ENCODE results near the gene OR9A4. TPM values are rescaled to one million over a fixed set of nuclear protein-coding genes. Genes with fewer than 3 reads are reported as not detected.
"Not testable (repeated sequence)": the region's sequence is repeated elsewhere in the genome, so short reads cannot be mapped to it uniquely, and the experiment has no call there.

Gene OR9A4
- total and polyA plus RNA-seq, 10 of the 15 experiments (the other 5 are each of a cell fraction or from before 2014, with no cell fraction given) = not detected

DNA sequence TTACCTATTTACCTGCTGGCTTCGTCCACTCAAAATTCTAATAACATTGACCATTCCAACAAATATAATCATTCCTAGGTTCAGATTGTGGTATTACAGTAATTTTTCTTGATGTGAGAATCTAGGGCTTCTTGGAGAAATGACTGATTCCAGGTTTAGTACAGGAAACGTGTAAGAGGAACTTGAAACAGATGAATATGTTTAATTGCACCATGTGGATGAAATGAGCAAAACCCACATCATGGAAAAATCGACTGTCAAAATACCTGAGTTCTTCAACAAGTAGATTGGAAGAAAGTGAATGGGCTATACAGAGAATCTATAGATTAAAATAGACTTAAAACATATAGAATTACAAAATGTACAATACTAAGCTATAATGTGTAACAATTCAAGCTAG, 24.9 kb upstream of the OR9A4 start:
- DNase-seq (ENCODE audit: low read depth, low spot score) (no peak), FAIRE-seq (no peak), ATAC-seq (no peak)
- no peak for TF ChIP-seq ZZZ3 (IDR thresholded peaks at IDR 0.05; ENCODE audit: control insufficient read depth, insufficient read length, low read depth)
- Histone ChIP-seq H4K20me1 (ENCODE audit: control insufficient read depth, insufficient read depth) (no peaks in the 10 kb centered on the region), H3K4me1 (ENCODE audit: control insufficient read depth, insufficient read depth, low read length) (no peaks in the 10 kb centered on the region), H3K27ac (ENCODE audit: control insufficient read depth, insufficient read depth) (no peak overlapping the region), H3K79me2 (ENCODE audit: control insufficient read depth, insufficient read depth, low read length) (no peaks in the 10 kb centered on the region), H3K9me3 (replicated peaks; ENCODE audit: control insufficient read depth, insufficient read depth, low read length) (no peaks in the 10 kb centered on the region), H3K27me3 (replicated peaks in 1 of 2; ENCODE audit: control insufficient read depth in 2 of 2, insufficient read depth in 2 of 2, low read length in 1 of 2) (no peaks in the 10 kb centered on the region), H3K9ac (ENCODE audit: control insufficient read depth, insufficient read depth, low read length) (no peak overlapping the region), H3K4me2 (ENCODE audit: control insufficient read depth, insufficient read depth) (no peak overlapping the region), H3K4me3 (no peak overlapping the region), H2AFZ (ENCODE audit: control insufficient read depth, low read depth, low read length) (no peak overlapping the region), H3K36me3 (ENCODE audit: control insufficient read depth in 2 of 2, insufficient read depth in 2 of 2, low read length in 1 of 2) (no peaks in the 10 kb centered on the region)
- POLR2A ChIA-PET = interaction anchor here (0.7 kb wide), 1 partner anchor 504 kb away, joined by 3 read pairs; no protein-coding TSS in a partner anchor
- RAD21 ChIA-PET (ENCODE audit: unreplicated experiment) = no interaction called here
- CTCF ChIA-PET = no interaction called here
- in situ Hi-C loops (cut with MboI) (no loop called here), intact Hi-C loops (cut with micrococcal nuclease; ENCODE audit: unreplicated experiment) (no loop called here)
- SMC1A ChIA-PET (ENCODE audit: uncharacterized antibody, unreplicated experiment) = no interaction called here
- WGBS (ENCODE audit: insufficient coverage, insufficient replicate concordance, low lambda C conversion rate, missing lambda C conversion rate) = 1% methylated on average over 3 of the region's 3 CpGs
- no TSS peak for BruUV-seq (replicated peaks)

DNA sequence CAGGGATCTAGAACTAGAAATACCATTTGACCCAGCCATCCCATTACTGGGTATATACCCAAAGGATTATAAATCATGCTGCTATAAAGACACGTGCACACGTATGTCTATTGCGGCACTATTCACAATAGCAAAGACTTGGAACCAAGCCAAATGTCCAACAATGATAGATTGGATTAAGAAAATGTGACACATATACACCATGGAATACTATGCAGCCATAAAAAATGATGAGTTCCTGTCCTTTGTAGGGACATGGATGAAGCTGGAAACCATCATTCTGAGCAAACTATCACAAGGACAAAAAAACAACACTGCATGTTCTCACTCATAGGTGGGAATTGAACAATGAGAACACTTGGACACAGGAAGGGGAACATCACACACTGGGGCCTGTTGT, 16.8 kb upstream of the OR9A4 start:
- H3K4me1 ChIP-seq (ENCODE audit: control insufficient read depth, insufficient read depth, low read length); H3K27me3 ChIP-seq (replicated peaks in 1 of 2; ENCODE audit: control insufficient read depth in 2 of 2, insufficient read depth in 2 of 2, low read length in 1 of 2); RAD21 ChIA-PET (ENCODE audit: unreplicated experiment); in situ Hi-C loops (cut with MboI); H3K27ac ChIP-seq (ENCODE audit: control insufficient read depth, insufficient read depth); ATAC-seq; H3K9me3 ChIP-seq (replicated peaks; ENCODE audit: control insufficient read depth, insufficient read depth, low read length); BruUV-seq (replicated peaks); H4K20me1 ChIP-seq (ENCODE audit: control insufficient read depth, insufficient read depth); H3K36me3 ChIP-seq (ENCODE audit: control insufficient read depth in 2 of 2, insufficient read depth in 2 of 2, low read length in 1 of 2); H2AFZ ChIP-seq (ENCODE audit: control insufficient read depth, low read depth, low read length); FAIRE-seq; POLR2A ChIA-PET; H3K4me3 ChIP-seq; DNase-seq (ENCODE audit: low read depth, low spot score); H3K79me2 ChIP-seq (ENCODE audit: control insufficient read depth, insufficient read depth, low read length); intact Hi-C loops (cut with micrococcal nuclease; ENCODE audit: unreplicated experiment); H3K9ac ChIP-seq (ENCODE audit: control insufficient read depth, insufficient read depth, low read length); H3K4me2 ChIP-seq (ENCODE audit: control insufficient read depth, insufficient read depth); CTCF ChIA-PET; SMC1A ChIA-PET (ENCODE audit: uncharacterized antibody, unreplicated experiment): not testable (repeated sequence)
- WGBS (ENCODE audit: insufficient coverage, insufficient replicate concordance, low lambda C conversion rate, missing lambda C conversion rate) = 60% methylated on average over 1 of the region's 3 CpGs

All from GM12878 (cell line).